HepG2 (cell line): ENCODE data around the gene LEPROT.

Experiments used
- NFE2L1 ChIP-seq: sonication (generic); formaldehyde crosslinking; IDR thresholded peaks from 2 replicates; pipeline ENCODE4 v1.4.0; 2020; ENCODE audit warnings: missing genetic modification reagents, mild to moderate bottlenecking, borderline replicate concordance
- POLR2AphosphoS2 ChIP-seq: IDR thresholded peaks from 2 replicates; pipeline ENCODE4 v1.6.1; 2011; ENCODE audit warnings: low read depth, low read length, improper control_type of control experiment
- SRSF9 ChIP-seq: fragments of 200-400 bp; formaldehyde crosslinking; IDR thresholded peaks from 2 replicates; pipeline ENCODE4 v1.6.1; 2018; ENCODE audit warnings: borderline replicate concordance, mild to moderate bottlenecking, low read depth, low read length; ENCODE audit not compliant: insufficient read depth, poor library complexity, severe bottlenecking
- SSRP1 ChIP-seq: IDR thresholded peaks from 2 replicates; pipeline ENCODE4 v1.6.1; 2016; ENCODE audit warnings: control low read depth
- SUZ12 ChIP-seq: fragments of 150-350 bp; IDR thresholded peaks from 2 replicates; pipeline ENCODE4 v1.6.1; 2014; ENCODE audit warnings: low read depth, low read length
- ZNF296 ChIP-seq: sonication (generic); formaldehyde crosslinking; conservative IDR thresholded peaks from 2 replicates; pipeline ENCODE4 v1.5.0; 2020; ENCODE audit warnings: mild to moderate bottlenecking, missing genetic modification reagents
- TF ChIP-seq, protein P1 (sequence below): sonication (generic); formaldehyde crosslinking; IDR thresholded peaks from 2 replicates; pipeline ENCODE4 v1.5.0; 2020; ENCODE audit warnings: mild to moderate bottlenecking, missing genetic modification reagents, moderate library complexity

DNA sequence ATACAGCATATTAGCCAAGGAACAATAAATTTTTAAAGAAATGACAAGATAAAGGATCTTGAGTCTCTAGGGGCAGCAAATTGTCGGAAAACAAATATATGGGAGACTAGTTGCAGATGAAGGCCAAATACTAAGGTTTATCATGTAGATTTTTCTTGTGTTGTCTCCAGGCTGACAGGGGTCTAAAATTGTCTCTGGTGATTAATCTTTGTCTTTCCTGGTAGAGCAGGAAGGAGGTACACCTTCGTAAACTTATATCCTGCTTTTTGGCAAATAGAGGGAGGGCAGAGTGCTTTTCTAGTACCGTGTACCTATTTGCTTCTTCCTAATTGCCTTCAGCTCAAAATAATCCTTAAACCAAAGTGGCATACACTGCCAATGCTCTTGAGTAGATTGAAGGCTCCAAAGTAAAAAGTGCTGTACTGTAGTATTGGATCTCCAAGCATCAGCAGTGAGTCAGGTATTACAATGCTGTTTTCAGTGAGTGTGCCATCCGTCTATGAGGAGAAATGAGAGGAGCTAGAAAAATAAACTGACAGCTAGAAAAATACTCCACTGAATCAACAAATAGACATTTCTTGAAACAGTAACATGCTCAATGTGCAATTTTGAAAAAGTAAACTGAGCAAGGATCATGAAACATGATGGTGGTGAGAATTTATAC, 1.8 kb upstream of the LEPROT start:
- TF ChIP-seq SSRP1 = no peak
- TF ChIP-seq SUZ12 = no peak
- TF ChIP-seq NFE2L1 (CRISPR knock-in tag) = no peak
- no peak for TF ChIP-seq POLR2AphosphoS2
- TF ChIP-seq SRSF9 = no peak
- TF ChIP-seq, protein P1, sequence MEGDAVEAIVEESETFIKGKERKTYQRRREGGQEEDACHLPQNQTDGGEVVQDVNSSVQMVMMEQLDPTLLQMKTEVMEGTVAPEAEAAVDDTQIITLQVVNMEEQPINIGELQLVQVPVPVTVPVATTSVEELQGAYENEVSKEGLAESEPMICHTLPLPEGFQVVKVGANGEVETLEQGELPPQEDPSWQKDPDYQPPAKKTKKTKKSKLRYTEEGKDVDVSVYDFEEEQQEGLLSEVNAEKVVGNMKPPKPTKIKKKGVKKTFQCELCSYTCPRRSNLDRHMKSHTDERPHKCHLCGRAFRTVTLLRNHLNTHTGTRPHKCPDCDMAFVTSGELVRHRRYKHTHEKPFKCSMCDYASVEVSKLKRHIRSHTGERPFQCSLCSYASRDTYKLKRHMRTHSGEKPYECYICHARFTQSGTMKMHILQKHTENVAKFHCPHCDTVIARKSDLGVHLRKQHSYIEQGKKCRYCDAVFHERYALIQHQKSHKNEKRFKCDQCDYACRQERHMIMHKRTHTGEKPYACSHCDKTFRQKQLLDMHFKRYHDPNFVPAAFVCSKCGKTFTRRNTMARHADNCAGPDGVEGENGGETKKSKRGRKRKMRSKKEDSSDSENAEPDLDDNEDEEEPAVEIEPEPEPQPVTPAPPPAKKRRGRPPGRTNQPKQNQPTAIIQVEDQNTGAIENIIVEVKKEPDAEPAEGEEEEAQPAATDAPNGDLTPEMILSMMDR (CRISPR knock-in tag) = no peak
- no peak for TF ChIP-seq ZNF296 (CRISPR knock-in tag)
